Naive thymus-derived CD4-positive, alpha-beta T cell (primary cell): ENCODE measurements around the gene SORBS1. TPM values are rescaled to one million over a fixed set of nuclear protein-coding genes. Genes with fewer than 3 reads are reported as not detected.

Source experiments
- ATAC-seq: fragments of 150-1000 bp; cut with Tn5 transposase; 2 replicates; pipeline ENCODE4 v1.10.0; 2021; ENCODE audit warnings: mild to moderate bottlenecking, moderate library complexity
- CTCF ChIA-PET: fragments of 350-600 bp; sonication (Branson Sonifier 250); formaldehyde crosslinking; loops from one replicate; lab custom pipeline; 2021; ENCODE audit warnings: antibody characterized with exemption; lab: Charles Lee
- POLR2A ChIA-PET: fragments of 350-600 bp; sonication (Branson Sonifier 250); formaldehyde crosslinking; loops from one replicate; lab custom pipeline; 2021; ENCODE audit warnings: antibody characterized with exemption, inconsistent platforms; lab: Charles Lee
- DNase-seq, 9 donors: peaks; one replicate each; pipeline versions ENCODE4 v3.0.0 to v3.0.0-alpha.2; 2020 to 2022; ENCODE audit warnings: mixed read lengths in 1 of 9
- H3K27ac ChIP-seq: one replicate; pipeline ENCODE4 v1.7.0; 2013; ENCODE audit warnings: mild to moderate bottlenecking, low read depth, low read length, moderate library complexity
- H3K27me3 ChIP-seq, 2 donors: one replicate each; pipeline ENCODE4 v1.7.0; 2013; ENCODE audit warnings: low read length in 2 of 2, mild to moderate bottlenecking in 2 of 2, moderate library complexity in 2 of 2; ENCODE audit not compliant: control insufficient read depth in 2 of 2, insufficient read depth in 2 of 2
- H3K36me3 ChIP-seq, 3 experiments: 1 replicate in 2 of 3; 2 replicates in 1 of 3; pipeline ENCODE4 v1.7.0; 2013; ENCODE audit warnings: low read length in 3 of 3, mild to moderate bottlenecking in 3 of 3, moderate library complexity in 1 of 3; ENCODE audit not compliant: insufficient read depth in 3 of 3, control insufficient read depth in 2 of 3
- H3K4me1 ChIP-seq, 2 donors: one replicate each; pipeline ENCODE4 v1.7.0; 2013; ENCODE audit warnings: low read length in 2 of 2, mild to moderate bottlenecking in 2 of 2, moderate library complexity in 1 of 2; ENCODE audit not compliant: control insufficient read depth in 2 of 2, insufficient read depth in 2 of 2
- H3K4me3 ChIP-seq: 2 replicates; pipeline ENCODE4 v1.7.0; 2013; ENCODE audit warnings: mild to moderate bottlenecking, low read length
- H3K9me3 ChIP-seq, 3 experiments: 1 replicate in 2 of 3; 2 replicates in 1 of 3; pipeline ENCODE4 v1.7.0; 2013; ENCODE audit warnings: low read length in 3 of 3; ENCODE audit not compliant: control insufficient read depth in 2 of 3
- H3K27ac Mint-ChIP-seq, 9 donors: one replicate each; pipeline ENCODE4 v1.8.0; 2020 to 2022; ENCODE audit warnings: mixed read lengths in 9 of 9, mild to moderate bottlenecking in 8 of 9, moderate library complexity in 5 of 9, inconsistent platforms in 2 of 9
- H3K27me3 Mint-ChIP-seq, 5 donors: one replicate each; pipeline ENCODE4 v1.8.0; 2021 to 2022; ENCODE audit warnings: mixed read lengths in 5 of 5, mild to moderate bottlenecking in 1 of 5
- H3K36me3 Mint-ChIP-seq, 5 donors: one replicate each; pipeline ENCODE4 v1.8.0; 2020 to 2022; ENCODE audit warnings: mixed read lengths in 5 of 5, mild to moderate bottlenecking in 3 of 5, inconsistent platforms in 1 of 5
- H3K4me1 Mint-ChIP-seq, 7 donors: one replicate each; pipeline ENCODE4 v1.8.0; 2020 to 2022; ENCODE audit warnings: mixed read lengths in 7 of 7, mild to moderate bottlenecking in 3 of 7, inconsistent platforms in 1 of 7
- H3K4me3 Mint-ChIP-seq, 10 donors: one replicate each; pipeline ENCODE4 v1.8.0; 2020 to 2022; ENCODE audit warnings: mild to moderate bottlenecking in 10 of 10, mixed read lengths in 10 of 10, moderate library complexity in 6 of 10, inconsistent platforms in 2 of 10
- H3K9me3 Mint-ChIP-seq, 11 donors: one replicate each; pipeline ENCODE4 v1.8.0; 2020 to 2022; ENCODE audit warnings: mixed read lengths in 11 of 11, mild to moderate bottlenecking in 4 of 11, inconsistent platforms in 1 of 11, moderate library complexity in 1 of 11
- intact Hi-C, 2 donors: fragments of 100-400 bp; cut with micrococcal nuclease; formaldehyde crosslinking; loops; one replicate each; pipeline ENCODE4 v1.15.1; 2023
- polyA plus RNA-seq, 2 donors: library from polyadenylated mRNA; unstranded; fragments of 300-500 nt; fragmentation: Illumina TruSeq; gene quantifications; one replicate each; pipeline ENCODE4 v1.2.3, GENCODE V29; 2021
- total RNA-seq, 6 experiments: library from RNA in 5 of 6; stranded (reverse) in 5 of 6; gene quantifications; 1 replicate in 5 of 6; 2 replicates in 1 of 6; pipeline ENCODE4 v1.2.3 and lab custom pipeline; 2021 to 2026

Gene SORBS1
- total and polyA plus RNA-seq, 7 experiments from 2014 or later: 0.58 to 1.9 (median 0.95) TPM

GRCh38 chr10:95425592-95426465 lies 135.3 kb downstream of the SORBS1 start:
- no peak overlapping the region for H3K4me3 ChIP-seq
- no peaks in the 10 kb centered on the region for H3K9me3 ChIP-seq
- intact Hi-C loops: no loop called here
- Mint-ChIP-seq H3K4me1 (peaks cover 0 to 3% (median 0%) of the 10 kb centered on the region in 7 donors), H3K36me3 (no peaks in the 10 kb centered on the region), H3K9me3 (no peaks in the 10 kb centered on the region), H3K27me3 (peaks cover 0 to 3% (median 0%) of the 10 kb centered on the region in 5 donors), H3K4me3 (no peak overlapping the region), H3K27ac (no peak overlapping the region)
- H3K27ac ChIP-seq: no peak overlapping the region
- ChIA-PET CTCF (interaction anchor here (0.6 to 2.5 kb wide), 2 partner anchors 21 to 178 kb away, joined by 3 to 10 read pairs; no protein-coding TSS in a partner anchor), POLR2A (no interaction called here)
- H3K36me3 ChIP-seq: no peaks in the 10 kb centered on the region
- no peaks in the 10 kb centered on the region for H3K4me1 ChIP-seq
- no peak for DNase-seq
- no peak for ATAC-seq
- H3K27me3 ChIP-seq: no peaks in the 10 kb centered on the region

- ChIA-PET POLR2A (no interaction called here), CTCF (no interaction called here)
- Mint-ChIP-seq H3K27me3 (peaks cover 0 to 3% (median 0%) of the 10 kb centered on the region in 5 donors), H3K9me3 (no peaks in the 10 kb centered on the region), H3K4me1 (peaks cover 0 to 2% (median 0%) of the 10 kb centered on the region in 7 donors), H3K27ac (no peak overlapping the region), H3K36me3 (no peaks in the 10 kb centered on the region), H3K4me3 (no peak overlapping the region)
- Histone ChIP-seq H3K4me3 (no peak overlapping the region), H3K9me3 (no peaks in the 10 kb centered on the region), H3K27ac (no peak overlapping the region), H3K4me1 (no peaks in the 10 kb centered on the region), H3K36me3 (no peaks in the 10 kb centered on the region), H3K27me3 (no peaks in the 10 kb centered on the region)
- intact Hi-C loops: no loop called here
- ATAC-seq: no peak
- DNase-seq: no peak
These were observed 137.8 kb downstream of the SORBS1 start for GRCh38 chr10:95423164-95424005.

- DNase-seq (no peak), ATAC-seq (no peak)
- Mint-ChIP-seq H3K27ac (no peak overlapping the region), H3K27me3 (peaks cover 0 to 3% (median 0%) of the 10 kb centered on the region in 5 donors), H3K4me3 (no peak overlapping the region), H3K9me3 (no peaks in the 10 kb centered on the region), H3K36me3 (no peaks in the 10 kb centered on the region), H3K4me1 (peaks cover 0 to 2% (median 0%) of the 10 kb centered on the region in 7 donors)
- Histone ChIP-seq H3K27me3 (no peaks in the 10 kb centered on the region), H3K9me3 (no peaks in the 10 kb centered on the region), H3K4me1 (no peaks in the 10 kb centered on the region), H3K27ac (no peak overlapping the region), H3K4me3 (no peak overlapping the region), H3K36me3 (no peaks in the 10 kb centered on the region)
- ChIA-PET CTCF (no interaction called here), POLR2A (no interaction called here)
- intact Hi-C loops: no loop called here
These were observed 138.9 kb downstream of the SORBS1 start for GRCh38 chr10:95422233-95422632.

GRCh38 chr10:95421782-95422181 lies 139.4 kb downstream of the SORBS1 start:
- DNase-seq: no peak
- Mint-ChIP-seq H3K4me3 (no peak overlapping the region), H3K9me3 (no peaks in the 10 kb centered on the region), H3K27ac (no peak overlapping the region), H3K36me3 (no peaks in the 10 kb centered on the region), H3K4me1 (peaks cover 0 to 2% (median 0%) of the 10 kb centered on the region in 7 donors), H3K27me3 (peaks cover 0 to 3% (median 0%) of the 10 kb centered on the region in 5 donors)
- Histone ChIP-seq H3K4me3 (no peak overlapping the region), H3K27ac (no peak overlapping the region), H3K36me3 (no peaks in the 10 kb centered on the region), H3K27me3 (no peaks in the 10 kb centered on the region), H3K9me3 (no peaks in the 10 kb centered on the region), H3K4me1 (no peaks in the 10 kb centered on the region)
- intact Hi-C loops: no loop called here
- CTCF ChIA-PET: no interaction called here
- no peak for ATAC-seq
- POLR2A ChIA-PET: no interaction called here

GRCh38 chr10:95419399-95419798 lies 141.8 kb downstream of the SORBS1 start:
- H3K9me3 Mint-ChIP-seq: no peaks in the 10 kb centered on the region
- intact Hi-C loops: no loop called here
- no peak overlapping the region for H3K27ac ChIP-seq
- H3K27ac Mint-ChIP-seq: no peak overlapping the region
- H3K36me3 Mint-ChIP-seq: no peaks in the 10 kb centered on the region
- no peaks in the 10 kb centered on the region for H3K27me3 Mint-ChIP-seq
- no peaks in the 10 kb centered on the region for H3K9me3 ChIP-seq
- H3K4me1 Mint-ChIP-seq: no peaks in the 10 kb centered on the region
- H3K36me3 ChIP-seq: no peaks in the 10 kb centered on the region
- DNase-seq: no peak
- H3K4me3 Mint-ChIP-seq: no peak overlapping the region
- ChIA-PET POLR2A (no interaction called here), CTCF (interaction anchor here (0.6 to 1.1 kb wide), 4 partner anchors 9 to 1707 kb away, joined by 3 to 6 read pairs (median 4); no protein-coding TSS in a partner anchor)
- H3K4me1 ChIP-seq: no peaks in the 10 kb centered on the region
- no peaks in the 10 kb centered on the region for H3K27me3 ChIP-seq
- ATAC-seq: no peak
- H3K4me3 ChIP-seq: no peak overlapping the region

GRCh38 chr10:95416973-95417372 lies 144.2 kb downstream of the SORBS1 start:
- Histone ChIP-seq H3K27ac (no peak overlapping the region), H3K4me3 (no peak overlapping the region), H3K36me3 (no peaks in the 10 kb centered on the region), H3K9me3 (no peaks in the 10 kb centered on the region), H3K27me3 (no peaks in the 10 kb centered on the region), H3K4me1 (no peaks in the 10 kb centered on the region)
- H3K4me1 Mint-ChIP-seq: no peaks in the 10 kb centered on the region
- DNase-seq: no peak
- H3K4me3 Mint-ChIP-seq: no peak overlapping the region
- intact Hi-C loops: no loop called here
- ATAC-seq: no peak
- ChIA-PET POLR2A (no interaction called here), CTCF (no interaction called here)
- H3K27ac Mint-ChIP-seq: no peak overlapping the region
- H3K9me3 Mint-ChIP-seq: no peaks in the 10 kb centered on the region
- H3K27me3 Mint-ChIP-seq: peaks cover 0 to 5% (median 0%) of the 10 kb centered on the region in 5 donors
- no peaks in the 10 kb centered on the region for H3K36me3 Mint-ChIP-seq
